ENCODE data around the gene RPL18. TPM values are rescaled to one million over a fixed set of nuclear protein-coding genes. Genes with fewer than 3 reads are reported as not detected.
A peak's percentile ranks its signal among the peaks of the same experiment; 100 is the strongest.
"Not testable (repeated sequence)": the region's sequence is repeated elsewhere in the genome, so short reads cannot be mapped to it uniquely, and the experiment has no call there.

RPL18 gene
- total RNA-seq, 1 donor from 2014 or later = 1,447 TPM

- DNase-seq = not testable (repeated sequence)
Observed at GRCh38 chr19:48577908-48578307, 41.1 kb downstream of the RPL18 start.

- DNase-seq = no peak
Observed at GRCh38 chr19:48575931-48576622, 42.9 kb downstream of the RPL18 start.

DNA sequence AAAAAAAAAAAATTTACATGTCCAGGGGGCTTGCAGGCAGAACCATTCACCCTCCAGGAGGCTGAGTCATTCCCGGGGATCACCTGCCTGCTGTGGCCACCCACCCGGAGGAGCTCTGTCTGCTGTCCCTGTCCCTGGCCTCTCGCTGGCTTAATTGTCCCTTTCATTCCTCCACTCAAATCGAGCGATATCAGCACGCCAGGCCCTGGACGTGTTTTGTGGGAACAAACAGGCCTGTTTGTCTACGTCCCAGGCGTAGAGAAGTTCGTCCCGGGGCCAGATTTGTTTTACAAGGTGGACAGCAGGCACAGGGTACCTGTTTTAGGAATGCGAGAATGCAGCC is 45.8 kb downstream of the RPL18 start:
- DNase-seq = no peak

- no peak for DNase-seq
Observed at GRCh38 chr19:48571378-48572162, 47.4 kb downstream of the RPL18 start.

DNA sequence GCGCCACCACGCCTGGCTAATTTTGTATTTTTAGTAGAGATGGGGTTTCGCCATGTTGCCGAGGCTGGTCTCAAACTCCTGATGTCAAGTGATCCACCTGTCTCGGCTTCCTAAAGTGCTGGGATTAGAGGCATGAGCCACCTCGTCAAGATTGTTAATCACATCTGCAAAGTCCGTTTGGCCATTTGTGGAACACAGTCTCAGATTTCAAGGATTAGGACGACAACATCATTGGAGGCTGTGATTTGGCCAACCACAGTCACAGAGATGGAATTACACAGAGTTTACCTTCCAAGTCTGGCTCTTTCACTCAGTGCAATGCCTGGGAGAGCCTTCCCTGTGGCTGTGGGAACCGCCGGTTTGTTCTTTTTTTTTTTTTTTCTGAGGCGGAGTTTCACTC is 49.2 kb downstream of the RPL18 start:
- DNase-seq = no peak

- peak; percentile 72 for DNase-seq
Observed at GRCh38 chr19:48568345-48568886, 50.6 kb downstream of the RPL18 start.

Other genes with a start within 250 kb of the RPL18 start
- 21.8 TPM for gene KDELR1, start 227.6 kb downstream of the RPL18 start, total RNA-seq
- 2.5 TPM for gene GRIN2D, start 225.5 kb downstream of the RPL18 start, total RNA-seq
- 9.7 TPM for gene GRWD1, start 173.2 kb downstream of the RPL18 start, total RNA-seq
- gene KCNJ14, start 163.6 kb downstream of the RPL18 start, total RNA-seq = 0.47 TPM
- gene CYTH2, start 149.8 kb downstream of the RPL18 start, total RNA-seq = 71.0 TPM
- 9.5 TPM for gene LMTK3, start 107.3 kb downstream of the RPL18 start, total RNA-seq
- gene SULT2B1, start 67.0 kb downstream of the RPL18 start, total RNA-seq = not detected
- gene SPACA4, start 12.4 kb downstream of the RPL18 start, total RNA-seq = not detected
- gene FAM83E, start 4.1 kb downstream of the RPL18 start, total RNA-seq = 0.47 TPM
- gene SPHK2, start 328 bp upstream of the RPL18 start, total RNA-seq = 7.2 TPM
- 4.8 TPM for gene DBP, start 18.2 kb upstream of the RPL18 start, total RNA-seq
- 9.8 TPM for gene CA11, start 27.0 kb upstream of the RPL18 start, total RNA-seq
- gene NTN5, start 53.8 kb upstream of the RPL18 start, total RNA-seq = not detected
- gene FUT2, start 76.8 kb upstream of the RPL18 start, total RNA-seq = not detected
- gene MAMSTR, start 100.5 kb upstream of the RPL18 start, total RNA-seq = 0.62 TPM
- 3.3 TPM for gene RASIP1, start 121.4 kb upstream of the RPL18 start, total RNA-seq
- 0.16 TPM for gene IZUMO1, start 127.7 kb upstream of the RPL18 start, total RNA-seq
- 0.47 TPM for gene FUT1, start 133.5 kb upstream of the RPL18 start, total RNA-seq
- gene FGF21, start 136.3 kb upstream of the RPL18 start, total RNA-seq = not detected
- gene BCAT2, start 191.9 kb upstream of the RPL18 start, total RNA-seq = 12.5 TPM
- 2.5 TPM for gene HSD17B14, start 217.3 kb upstream of the RPL18 start, total RNA-seq
- 0.31 TPM for gene PLEKHA4, start 249.4 kb upstream of the RPL18 start, total RNA-seq